Endothelial cell of umbilical vein (primary cell): ENCODE results near the gene PDHX.

ENCODE experiments used
- CTCF ChIP-seq, 2 donors: IDR thresholded peaks; 1 replicate in 1 of 2; 2 replicates in 1 of 2; pipeline ENCODE4 v1.5.1; 2011; ENCODE audit warnings: low read length in 2 of 2, mild to moderate bottlenecking in 2 of 2, moderate library complexity in 2 of 2, control low read depth in 1 of 2, inconsistent platforms in 1 of 2, low read depth in 1 of 2; ENCODE audit not compliant: insufficient read depth in 1 of 2; ENCODE audit errors: extremely low read depth in 1 of 2
- EZH2 ChIP-seq: IDR thresholded peaks from 2 replicates; pipeline ENCODE4 v1.6.1; 2012; ENCODE audit warnings: borderline replicate concordance, low read depth, mild to moderate bottlenecking, moderate library complexity, low read length, inconsistent platforms; ENCODE audit not compliant: severe bottlenecking
- FOS ChIP-seq: IDR thresholded peaks from 2 replicates; pipeline ENCODE4 v1.6.1; 2011; ENCODE audit warnings: mild to moderate bottlenecking, low read length, moderate library complexity, borderline replicate concordance; ENCODE audit not compliant: insufficient read depth
- GATA2 ChIP-seq: IDR thresholded peaks from 2 replicates; pipeline ENCODE4 v1.7.0; 2011; ENCODE audit warnings: low read depth, mild to moderate bottlenecking, moderate library complexity, mixed read lengths, low read length; ENCODE audit not compliant: insufficient read length, insufficient read depth
- JUN ChIP-seq: IDR thresholded peaks from 2 replicates; pipeline ENCODE4 v1.6.1; 2011; ENCODE audit warnings: borderline replicate concordance, low read depth; ENCODE audit not compliant: insufficient read length, insufficient read depth
- MYC ChIP-seq: IDR thresholded peaks from one replicate; pipeline ENCODE4 v1.6.1; 2011; ENCODE audit warnings: mild to moderate bottlenecking, low read depth, low read length
- POLR2A ChIP-seq: IDR thresholded peaks from 2 replicates; pipeline ENCODE4 v1.6.1; 2012; ENCODE audit warnings: low read depth, mild to moderate bottlenecking, control low read depth, low read length
- POLR2AphosphoS5 ChIP-seq: IDR thresholded peaks from 2 replicates; pipeline ENCODE4 v1.6.1; 2012; ENCODE audit warnings: low read depth, mild to moderate bottlenecking, control low read depth, low read length, moderate library complexity; ENCODE audit not compliant: insufficient read depth
- TF ChIP-seq, protein P1 (sequence below): IDR thresholded peaks from 2 replicates; pipeline ENCODE4 v1.6.1; 2011; ENCODE audit not compliant: insufficient read depth, insufficient read length

- TF ChIP-seq MYC (no peak), CTCF (IDR thresholded peaks at IDR 0.05; ENCODE audit: extremely low read depth in 1 of 2, insufficient read depth in 1 of 2, low read depth in 1 of 2, low read length in 2 of 2) (no peak), FOS (no peak), EZH2 (no peak), POLR2A (no peak), POLR2AphosphoS5 (no peak), GATA2 (no peak), JUN (no peak)
- TF ChIP-seq, protein P1, sequence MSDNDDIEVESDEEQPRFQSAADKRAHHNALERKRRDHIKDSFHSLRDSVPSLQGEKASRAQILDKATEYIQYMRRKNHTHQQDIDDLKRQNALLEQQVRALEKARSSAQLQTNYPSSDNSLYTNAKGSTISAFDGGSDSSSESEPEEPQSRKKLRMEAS = no peak
These were observed 8.3 kb downstream of the PDHX start for GRCh38 chr11:34924714-34925113.
